Heart right ventricle (tissue), 16 donors: Measurements from ENCODE around the gene TRAM2. TPM values are rescaled to one million over a fixed set of nuclear protein-coding genes. Genes with fewer than 3 reads are reported as not detected.
A peak's percentile ranks its signal among the peaks of the same experiment; 100 is the strongest.

Source experiments
- ATAC-seq, 8 donors: fragments of 200-7000 bp; cut with Tn5 transposase; one replicate each; pipeline ENCODE4 v1.9.1; 2020; ENCODE audit warnings: mild to moderate bottlenecking in 8 of 8, moderate library complexity in 8 of 8, moderate number of reproducible peaks in 1 of 8
- DNase-seq, 2 donors: peaks; one replicate each; pipeline ENCODE4 v3.0.0-alpha.2; 2020
- H3K27ac ChIP-seq, 10 donors: fragments of 200-600 bp; sonication (generic) in 2 of 10; one replicate each; pipeline versions ENCODE4 v1.5.0 to v1.8.0; 2020 to 2022; ENCODE audit warnings: mild to moderate bottlenecking in 3 of 10
- H3K27me3 ChIP-seq, 7 donors: fragments of 200-600 bp; one replicate each; pipeline ENCODE4 v1.8.0; 2021 to 2022; ENCODE audit warnings: mild to moderate bottlenecking in 2 of 7
- H3K36me3 ChIP-seq, 9 donors: fragments of 200-600 bp; sonication (generic) in 1 of 9; one replicate each; pipeline versions ENCODE4 v1.5.0 to v1.8.0; 2020 to 2022; ENCODE audit warnings: mild to moderate bottlenecking in 2 of 9
- H3K4me1 ChIP-seq, 9 donors: fragments of 200-600 bp; sonication (generic) in 1 of 9; one replicate each; pipeline versions ENCODE4 v1.5.0 to v1.8.0; 2020 to 2022; ENCODE audit warnings: mild to moderate bottlenecking in 4 of 9
- H3K4me3 ChIP-seq, 10 donors: fragments of 200-600 bp; sonication (generic) in 2 of 10; one replicate each; pipeline versions ENCODE4 v1.5.0 to v1.8.0; 2020 to 2022; ENCODE audit warnings: mild to moderate bottlenecking in 7 of 10, moderate library complexity in 2 of 10
- H3K9me3 ChIP-seq, 11 donors: fragments of 200-600 bp in 10 of 11; sonication (generic) in 2 of 11; one replicate each; pipeline versions ENCODE4 v1.5.0 to v1.8.0; 2013 to 2022; ENCODE audit warnings: mild to moderate bottlenecking in 2 of 11, control low read depth in 1 of 11, moderate library complexity in 1 of 11
- WGBS, 2 donors: extraction: QIAGEN DNeasy Blood & Tissue Kit; methylation state at CpG; one replicate each; pipeline ENCODE4 v1.1.7; 2013; ENCODE audit warnings: inconsistent platforms in 1 of 2; 5-methylcytosine and 5-hydroxymethylcytosine counted together
- intact Hi-C, 10 donors: fragments of 100-400 bp; cut with DNase I; formaldehyde crosslinking; loops; one replicate each; pipeline versions ENCODE4 v1.11.1 to v1.14.2; 2022
- polyA plus RNA-seq, 2 donors: library from polyadenylated mRNA; stranded (reverse); fragments of 200-250 nt; gene quantifications; one replicate each; pipeline ENCODE4 v1.2.3, GENCODE V29; 2013
- total RNA-seq, 10 donors: library from RNA; stranded (reverse); fragmentation: NEBNext Ultra II Directional in 3 of 10; extraction: Animal tissue kit (Norgen Biotek cat#: 25700) in 3 of 10; gene quantifications; one replicate each; pipeline versions ENCODE4 v1.2.1 to v1.2.4, GENCODE V29; 2021 to 2023
- TF ChIP-seq, protein P1 (sequence below), 9 donors: fragments of 200-600 bp; sonication (generic) in 2 of 9; IDR thresholded peaks; one replicate each; pipeline versions ENCODE4 v1.5.0 to v1.8.0; 2021 to 2022; ENCODE audit warnings: antibody characterized with exemption in 9 of 9, mild to moderate bottlenecking in 5 of 9, moderate library complexity in 1 of 9
- donor health status: Arrhythmogenic right ventricular cardiomyopathy.
- donor health status: ischemic (EF 13 %, LVEDD 7.1; RV severe dilation, severe dysfunction).
- donor health status: healthy with polysubstance abuse.
- donor health status: DM: no; HTN: yes; CAD: no.
- donor health status: DM: no; HTN: no; CAD: no.
- donor health status: ischemic (EF 25% LVEDD 6.9; RV normal size, moderate dysfunction).
- donor health status: ischemic (EF 25% LVEDD 5.7; RV mildly dilated, moderate dysfunction).
- donor health status: healthy.
- donor health status: DM: yes; HTN: yes; CAD: no.
- donor health status: Ischemic cardiomyopathy.
- donor health status: ischemic (EF 35%, LVEDD 5.7; RV mildly dilated, moderate dysfunction).
- donor health status: nonischemic (EF 11% LVEDD 7.7; RV severe dilation, severe dysfunction).
- donor health status: DM: yes; HTN: yes; CAD: no.
- donor health status: PGD.
- donor health status: ischemic (EF 29% LVEDD 5.4; RV normal size, mild dysfunction).
- donor health status: nonischemic (EF 23%, LVEDD 6.1; RV moderate dilation, normal function).

The TRAM2 gene
- total and polyA plus RNA-seq, 12 donors = 5.0 to 17.3 (median 10.6) TPM

DNA sequence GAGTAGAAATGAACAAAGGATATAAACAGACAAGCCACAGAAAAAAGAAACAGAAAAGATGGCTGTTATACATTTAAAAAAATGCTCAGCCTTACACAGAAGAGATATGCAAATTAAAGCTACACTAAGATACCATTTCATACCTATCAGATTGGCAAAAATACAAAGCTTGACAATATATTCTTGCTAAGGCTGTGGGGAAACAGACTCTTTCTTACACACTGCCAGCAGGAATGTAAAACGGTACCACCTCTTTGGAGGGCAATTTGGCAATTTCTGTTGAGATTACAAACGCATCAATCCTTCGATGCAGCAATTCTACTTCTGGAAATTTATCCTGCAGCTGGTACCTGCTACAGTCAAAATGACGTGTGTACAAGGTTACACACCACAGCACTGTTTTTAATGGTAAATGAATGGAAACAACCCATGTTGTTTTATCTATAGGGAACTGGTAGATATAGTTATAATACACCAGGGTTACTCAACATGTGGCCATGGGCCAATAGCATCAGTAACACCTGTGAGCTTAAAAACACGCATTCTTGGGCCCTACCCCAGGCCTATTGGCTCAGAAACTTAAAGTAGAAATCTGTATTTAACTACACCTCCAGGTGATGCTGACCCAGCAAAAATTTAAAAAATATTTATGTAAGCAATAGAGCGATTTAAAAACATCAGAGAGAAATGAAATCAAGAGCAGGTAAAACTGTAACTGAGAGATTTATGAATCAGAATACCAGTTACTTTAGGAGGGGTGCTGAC lies 53.3 kb downstream of the TRAM2 start:
- H3K27me3 ChIP-seq = no peaks in the 10 kb centered on the region
- intact Hi-C loops = no loop called here
- H3K36me3 ChIP-seq = peaks cover 0 to 9% (median 0%) of the 10 kb centered on the region in 9 donors
- DNase-seq (no peak), ATAC-seq (no peak)
- TF ChIP-seq, protein P1, sequence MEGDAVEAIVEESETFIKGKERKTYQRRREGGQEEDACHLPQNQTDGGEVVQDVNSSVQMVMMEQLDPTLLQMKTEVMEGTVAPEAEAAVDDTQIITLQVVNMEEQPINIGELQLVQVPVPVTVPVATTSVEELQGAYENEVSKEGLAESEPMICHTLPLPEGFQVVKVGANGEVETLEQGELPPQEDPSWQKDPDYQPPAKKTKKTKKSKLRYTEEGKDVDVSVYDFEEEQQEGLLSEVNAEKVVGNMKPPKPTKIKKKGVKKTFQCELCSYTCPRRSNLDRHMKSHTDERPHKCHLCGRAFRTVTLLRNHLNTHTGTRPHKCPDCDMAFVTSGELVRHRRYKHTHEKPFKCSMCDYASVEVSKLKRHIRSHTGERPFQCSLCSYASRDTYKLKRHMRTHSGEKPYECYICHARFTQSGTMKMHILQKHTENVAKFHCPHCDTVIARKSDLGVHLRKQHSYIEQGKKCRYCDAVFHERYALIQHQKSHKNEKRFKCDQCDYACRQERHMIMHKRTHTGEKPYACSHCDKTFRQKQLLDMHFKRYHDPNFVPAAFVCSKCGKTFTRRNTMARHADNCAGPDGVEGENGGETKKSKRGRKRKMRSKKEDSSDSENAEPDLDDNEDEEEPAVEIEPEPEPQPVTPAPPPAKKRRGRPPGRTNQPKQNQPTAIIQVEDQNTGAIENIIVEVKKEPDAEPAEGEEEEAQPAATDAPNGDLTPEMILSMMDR (IDR thresholded peaks at IDR 0.05) = no peak
- no peak overlapping the region for H3K4me3 ChIP-seq
- H3K4me1 ChIP-seq = peaks cover 9 to 47% (median 26%) of the 10 kb centered on the region in 9 donors
- H3K27ac ChIP-seq = peak overlapping the region in 4 of 10 donors; percentile 31 to 82 (median 54)
- WGBS, 2 donors = 85 to 88% methylated on average over 6 of the region's 6 CpGs
- no peaks in the 10 kb centered on the region for H3K9me3 ChIP-seq

DNA sequence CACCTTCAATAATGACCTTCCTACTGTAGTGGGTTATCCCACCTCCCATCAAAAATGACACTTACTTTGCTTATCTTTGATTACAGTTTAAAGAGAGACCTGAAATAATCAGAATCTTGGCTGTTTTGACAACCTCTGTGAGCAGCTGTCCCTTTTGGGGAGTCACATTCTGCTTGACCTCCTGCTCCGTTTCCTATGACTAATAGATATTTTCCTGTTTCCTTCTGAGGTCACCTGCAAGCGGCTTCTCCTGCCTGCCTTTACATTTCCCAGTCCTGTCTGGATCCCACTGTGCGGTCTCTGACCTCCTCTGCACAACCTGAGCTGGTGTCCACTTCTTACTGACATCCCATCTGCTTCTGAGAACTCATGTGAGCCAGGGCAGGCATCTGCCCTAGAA lies 54.2 kb downstream of the TRAM2 start:
- Histone ChIP-seq H3K27ac (peak overlapping the region in 8 of 10 donors; percentile 17 to 82 (median 48)), H3K4me1 (peaks cover 15 to 56% (median 35%) of the 10 kb centered on the region in 9 donors), H3K9me3 (no peaks in the 10 kb centered on the region), H3K36me3 (peaks cover 0 to 10% (median 0%) of the 10 kb centered on the region in 9 donors), H3K4me3 (no peak overlapping the region), H3K27me3 (no peaks in the 10 kb centered on the region)
- intact Hi-C loops = no loop called here
- TF ChIP-seq, protein P1 (IDR thresholded peaks at IDR 0.05) = no peak
- 54 to 63% methylated on average over 3 of the region's 3 CpGs for WGBS, 2 donors
- DNase-seq (no peak), ATAC-seq (peak in 6 of 8 donors; percentile 9 to 67 (median 45))

GRCh38 chr6:52522151-52522626 lies 54.7 kb downstream of the TRAM2 start:
- Histone ChIP-seq H3K27ac (peak overlapping the region; percentile 16 to 82 (median 39)), H3K27me3 (no peaks in the 10 kb centered on the region), H3K9me3 (no peaks in the 10 kb centered on the region), H3K4me1 (peaks cover 18 to 59% (median 39%) of the 10 kb centered on the region in 9 donors), H3K36me3 (peaks cover 0 to 10% (median 0%) of the 10 kb centered on the region in 9 donors), H3K4me3 (no peak overlapping the region)
- TF ChIP-seq, protein P1 (IDR thresholded peaks at IDR 0.05) = no peak
- intact Hi-C loops = no loop called here
- DNase-seq = peak; percentile 24 to 57
- WGBS, 2 donors = 39 to 44% methylated on average over 7 of the region's 7 CpGs
- ATAC-seq = peak in 6 of 8 donors; percentile 21 to 58 (median 36)

DNA sequence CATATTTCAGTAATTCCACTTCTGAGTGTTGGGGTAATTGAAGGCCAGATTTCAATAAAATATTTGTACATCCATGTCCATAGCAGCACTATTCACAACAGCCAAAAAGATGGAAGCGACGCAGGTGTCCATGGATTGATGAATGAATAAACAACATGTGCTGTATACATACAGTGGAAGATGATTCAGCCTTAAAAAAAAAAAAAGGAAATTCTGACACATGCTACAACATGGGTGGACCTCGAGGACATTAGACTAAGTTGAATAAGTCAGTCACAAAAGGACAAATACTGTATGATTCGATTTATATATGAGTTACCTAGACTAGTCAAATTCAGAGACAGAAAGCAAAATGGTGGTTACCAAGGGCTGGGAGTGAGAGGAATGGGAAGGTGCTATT lies 57.2 kb downstream of the TRAM2 start:
- Histone ChIP-seq H3K4me3 (no peak overlapping the region), H3K4me1 (peaks cover 19 to 83% (median 42%) of the 10 kb centered on the region in 9 donors), H3K27me3 (no peaks in the 10 kb centered on the region), H3K36me3 (peaks cover 0 to 34% (median 8%) of the 10 kb centered on the region in 9 donors), H3K9me3 (no peaks in the 10 kb centered on the region), H3K27ac (peak overlapping the region in 1 of 10 donors; percentile 6)
- DNase-seq (no peak), ATAC-seq (no peak)
- intact Hi-C loops = loop anchor here in 5 of 10 donors (5.0 to 10.0 kb wide), 4 partner anchors 53 to 145 kb away; partner anchors contain the start of gene TRAM2 (in 3 of the 5)
- 88 to 93% methylated on average over 4 of the region's 4 CpGs for WGBS, 2 donors
- TF ChIP-seq, protein P1 (IDR thresholded peaks at IDR 0.05) = no peak
